22Rv1 (cell line): ENCODE data around the gene RET.

Experiments
- ZFX ChIP-seq: fragments of 450-650 bp; IDR thresholded peaks from 2 replicates; pipeline ENCODE4 v1.6.1; 2017; ENCODE audit warnings: antibody characterized with exemption, borderline replicate concordance
- TF ChIP-seq, protein P1 (sequence below): fragments of 450-650 bp; IDR thresholded peaks from 2 replicates; pipeline ENCODE4 v1.5.1; 2017; ENCODE audit warnings: mild to moderate bottlenecking

- TF ChIP-seq, protein P1, sequence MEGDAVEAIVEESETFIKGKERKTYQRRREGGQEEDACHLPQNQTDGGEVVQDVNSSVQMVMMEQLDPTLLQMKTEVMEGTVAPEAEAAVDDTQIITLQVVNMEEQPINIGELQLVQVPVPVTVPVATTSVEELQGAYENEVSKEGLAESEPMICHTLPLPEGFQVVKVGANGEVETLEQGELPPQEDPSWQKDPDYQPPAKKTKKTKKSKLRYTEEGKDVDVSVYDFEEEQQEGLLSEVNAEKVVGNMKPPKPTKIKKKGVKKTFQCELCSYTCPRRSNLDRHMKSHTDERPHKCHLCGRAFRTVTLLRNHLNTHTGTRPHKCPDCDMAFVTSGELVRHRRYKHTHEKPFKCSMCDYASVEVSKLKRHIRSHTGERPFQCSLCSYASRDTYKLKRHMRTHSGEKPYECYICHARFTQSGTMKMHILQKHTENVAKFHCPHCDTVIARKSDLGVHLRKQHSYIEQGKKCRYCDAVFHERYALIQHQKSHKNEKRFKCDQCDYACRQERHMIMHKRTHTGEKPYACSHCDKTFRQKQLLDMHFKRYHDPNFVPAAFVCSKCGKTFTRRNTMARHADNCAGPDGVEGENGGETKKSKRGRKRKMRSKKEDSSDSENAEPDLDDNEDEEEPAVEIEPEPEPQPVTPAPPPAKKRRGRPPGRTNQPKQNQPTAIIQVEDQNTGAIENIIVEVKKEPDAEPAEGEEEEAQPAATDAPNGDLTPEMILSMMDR: no peak
- TF ChIP-seq ZFX: no peak
These were observed 48.5 kb downstream of the RET start for GRCh38 chr10:43125274-43125845.
